Trophoblast cell (in vitro differentiated cells and primary cell): Measurements from ENCODE around the gene SDCBP2.

Experiments
- DNase-seq, 2 donors: peaks; one replicate each; pipeline ENCODE4 v3.0.0-alpha.2; 2016
- H2AFZ ChIP-seq: 2 replicates; pipeline ENCODE4 v1.6.1; 2013; ENCODE audit warnings: low read length, moderate library complexity, mild to moderate bottlenecking; ENCODE audit not compliant: insufficient read depth, poor library complexity
- H2AK5ac ChIP-seq: 2 replicates; pipeline ENCODE4 v1.6.1; 2013; ENCODE audit warnings: mild to moderate bottlenecking, low read length
- H2BK120ac ChIP-seq: 2 replicates; pipeline ENCODE4 v1.6.1; 2013; ENCODE audit warnings: low read length, mild to moderate bottlenecking, moderate library complexity; ENCODE audit not compliant: insufficient read depth, poor library complexity
- H2BK12ac ChIP-seq: 2 replicates; pipeline ENCODE4 v1.6.1; 2013; ENCODE audit warnings: mild to moderate bottlenecking, low read length, moderate library complexity
- H2BK5ac ChIP-seq: 2 replicates; pipeline ENCODE4 v1.6.1; 2013; ENCODE audit warnings: low read length, low read depth, moderate library complexity, mild to moderate bottlenecking; ENCODE audit not compliant: poor library complexity
- H3K14ac ChIP-seq: 2 replicates; pipeline ENCODE4 v1.6.1; 2013; ENCODE audit warnings: mild to moderate bottlenecking, low read length
- H3K18ac ChIP-seq: 2 replicates; pipeline ENCODE4 v1.6.1; 2013; ENCODE audit warnings: mild to moderate bottlenecking, low read length
- H3K23ac ChIP-seq: 2 replicates; pipeline ENCODE4 v1.6.1; 2013; ENCODE audit warnings: low read length
- H3K27ac ChIP-seq: 2 replicates; pipeline ENCODE4 v1.5.1; 2013; ENCODE audit warnings: low read depth, mild to moderate bottlenecking, inconsistent platforms, low read length, moderate library complexity
- H3K27me3 ChIP-seq: 2 replicates; pipeline ENCODE4 v1.6.1; 2013; ENCODE audit warnings: inconsistent platforms, mild to moderate bottlenecking, low read length, moderate library complexity; ENCODE audit not compliant: insufficient read depth
- H3K36me3 ChIP-seq, 2 experiments: 1 replicate in 1 of 2; 2 replicates in 1 of 2; pipeline ENCODE4 v1.6.1; 2013; ENCODE audit warnings: low read length in 2 of 2, mild to moderate bottlenecking in 2 of 2, moderate library complexity in 1 of 2; ENCODE audit not compliant: insufficient read depth in 2 of 2, control insufficient read depth in 1 of 2
- H3K4ac ChIP-seq: 2 replicates; pipeline ENCODE4 v1.6.1; 2013; ENCODE audit warnings: low read depth, mild to moderate bottlenecking, low read length, moderate library complexity
- H3K4me1 ChIP-seq, 2 experiments: 1 replicate in 1 of 2; 2 replicates in 1 of 2; pipeline ENCODE4 v1.6.1; 2013; ENCODE audit warnings: low read length in 2 of 2, mild to moderate bottlenecking in 2 of 2, moderate library complexity in 1 of 2; ENCODE audit not compliant: insufficient read depth in 2 of 2, control insufficient read depth in 1 of 2
- H3K4me2 ChIP-seq: 2 replicates; pipeline ENCODE4 v1.6.1; 2013; ENCODE audit warnings: inconsistent platforms, mild to moderate bottlenecking, low read length, moderate library complexity
- H3K4me3 ChIP-seq: 2 replicates; pipeline ENCODE4 v1.5.1; 2013; ENCODE audit warnings: mild to moderate bottlenecking, low read depth, low read length, inconsistent platforms
- H3K79me1 ChIP-seq: one replicate; pipeline ENCODE4 v1.6.1; 2013; ENCODE audit warnings: low read length
- H3K79me2 ChIP-seq: 2 replicates; pipeline ENCODE4 v1.6.1; 2013; ENCODE audit warnings: low read length, mild to moderate bottlenecking; ENCODE audit not compliant: control insufficient read depth, insufficient read depth, poor library complexity
- H3K9ac ChIP-seq: 2 replicates; pipeline ENCODE4 v1.6.1; 2013; ENCODE audit warnings: mild to moderate bottlenecking, low read length
- H3K9me3 ChIP-seq: 2 replicates; pipeline ENCODE4 v1.6.1; 2013; ENCODE audit warnings: low read depth, mild to moderate bottlenecking, control low read depth, inconsistent platforms, low read length; ENCODE audit not compliant: insufficient read depth
- H4K12ac ChIP-seq: 2 replicates; pipeline ENCODE4 v1.6.1; 2013; ENCODE audit warnings: low read depth, mild to moderate bottlenecking, low read length, moderate library complexity
- H4K8ac ChIP-seq: 2 replicates; pipeline ENCODE4 v1.6.1; 2013; ENCODE audit warnings: low read depth, mild to moderate bottlenecking, low read length, moderate library complexity
- H4K91ac ChIP-seq: one replicate; pipeline ENCODE4 v1.6.1; 2013; ENCODE audit warnings: low read depth, mild to moderate bottlenecking, low read length, moderate library complexity
- WGBS: extraction: QIAGEN DNeasy Blood & Tissue Kit; methylation state at CpG from one replicate; pipeline ENCODE4 v1.1.7; 2013; ENCODE audit warnings: missing lambda C conversion rate; ENCODE audit not compliant: insufficient read length, insufficient coverage; ENCODE audit errors: extremely low coverage; 5-methylcytosine and 5-hydroxymethylcytosine counted together

SDCBP2 gene

DNA sequence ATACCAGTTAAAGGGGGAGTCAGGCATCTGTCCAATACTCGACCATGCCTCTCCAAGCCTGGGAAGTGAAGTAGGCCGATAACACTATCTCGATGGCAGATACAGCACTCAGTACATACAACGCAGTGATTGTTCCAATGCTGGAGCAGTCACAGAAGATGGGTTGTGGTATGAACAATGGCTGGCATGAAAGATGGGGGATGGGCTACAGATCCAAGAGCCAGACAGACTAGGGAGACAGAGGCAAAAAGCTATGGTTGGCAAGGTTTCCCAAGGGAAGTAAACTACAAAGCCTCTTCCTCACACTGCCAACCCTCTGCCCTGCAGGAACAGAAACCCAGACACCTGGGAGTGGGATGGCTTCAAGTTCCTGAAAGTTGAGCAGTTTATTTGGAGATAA is 44.7 kb upstream of the SDCBP2 start:
- H2BK120ac ChIP-seq = no peak overlapping the region
- no peak overlapping the region for H2AK5ac ChIP-seq
- no peak for DNase-seq
- H4K12ac ChIP-seq = no peak overlapping the region
- no peak overlapping the region for H2BK5ac ChIP-seq
- no CpG with 5 or more reads among the region's 4 CpGs for WGBS
- peak overlapping the region; percentile 38 for H3K9ac ChIP-seq
- no peak overlapping the region for H3K27ac ChIP-seq
- H3K14ac ChIP-seq = no peak overlapping the region
- H2AFZ ChIP-seq = no peak overlapping the region
- H3K4me3 ChIP-seq = no peak overlapping the region
- H3K36me3 ChIP-seq = peaks cover 18 to 30% of the 10 kb centered on the region in 2 experiments
- no peak overlapping the region for H3K23ac ChIP-seq
- H3K4ac ChIP-seq = no peak overlapping the region
- H3K4me1 ChIP-seq = peaks cover 16 to 22% of the 10 kb centered on the region in 2 experiments
- H4K8ac ChIP-seq = no peak overlapping the region
- H3K9me3 ChIP-seq = no peaks in the 10 kb centered on the region
- no peak overlapping the region for H4K91ac ChIP-seq
- H3K79me1 ChIP-seq = peaks cover 5% of the 10 kb centered on the region
- peaks cover 4% of the 10 kb centered on the region for H3K79me2 ChIP-seq
- no peaks in the 10 kb centered on the region for H3K27me3 ChIP-seq
- H3K18ac ChIP-seq = no peak overlapping the region
- H2BK12ac ChIP-seq = no peak overlapping the region
- no peak overlapping the region for H3K4me2 ChIP-seq

DNA sequence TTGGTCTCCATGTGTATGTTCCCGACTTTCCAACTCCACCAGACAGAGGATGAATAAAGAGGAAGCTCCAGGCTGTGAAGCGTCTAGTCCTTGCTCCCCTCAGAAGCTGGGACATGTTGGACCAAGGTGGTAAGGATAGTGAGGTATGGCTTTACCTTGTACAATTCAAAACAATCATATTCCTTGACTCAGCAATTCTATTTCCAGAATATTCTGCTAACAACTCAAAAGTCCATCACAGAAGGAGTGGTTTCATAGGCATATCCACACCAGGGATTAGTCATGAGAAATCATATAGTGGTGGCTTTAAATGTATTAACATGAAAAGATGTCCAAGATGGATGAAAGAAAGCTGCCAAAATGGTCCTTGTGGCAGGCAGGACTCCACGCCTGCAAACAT is 44.1 kb upstream of the SDCBP2 start:
- Histone ChIP-seq H3K4me1 (peaks cover 15 to 19% of the 10 kb centered on the region in 2 experiments), H3K9me3 (no peaks in the 10 kb centered on the region), H3K79me1 (peaks cover 5% of the 10 kb centered on the region), H4K8ac (no peak overlapping the region), H2AFZ (no peak overlapping the region), H3K14ac (no peak overlapping the region), H3K23ac (no peak overlapping the region), H3K4me3 (no peak overlapping the region), H4K91ac (no peak overlapping the region), H3K27me3 (no peaks in the 10 kb centered on the region), H3K36me3 (peaks cover 20 to 33% of the 10 kb centered on the region in 2 experiments), H2BK120ac (no peak overlapping the region), H3K4me2 (no peak overlapping the region), H3K9ac (no peak overlapping the region), H2BK5ac (no peak overlapping the region), H2AK5ac (no peak overlapping the region), H3K18ac (no peak overlapping the region), H2BK12ac (no peak overlapping the region), H3K27ac (no peak overlapping the region), H4K12ac (no peak overlapping the region), H3K4ac (no peak overlapping the region), H3K79me2 (peaks cover 4% of the 10 kb centered on the region)
- no CpG with 5 or more reads among the region's 3 CpGs for WGBS
- no peak for DNase-seq

DNA sequence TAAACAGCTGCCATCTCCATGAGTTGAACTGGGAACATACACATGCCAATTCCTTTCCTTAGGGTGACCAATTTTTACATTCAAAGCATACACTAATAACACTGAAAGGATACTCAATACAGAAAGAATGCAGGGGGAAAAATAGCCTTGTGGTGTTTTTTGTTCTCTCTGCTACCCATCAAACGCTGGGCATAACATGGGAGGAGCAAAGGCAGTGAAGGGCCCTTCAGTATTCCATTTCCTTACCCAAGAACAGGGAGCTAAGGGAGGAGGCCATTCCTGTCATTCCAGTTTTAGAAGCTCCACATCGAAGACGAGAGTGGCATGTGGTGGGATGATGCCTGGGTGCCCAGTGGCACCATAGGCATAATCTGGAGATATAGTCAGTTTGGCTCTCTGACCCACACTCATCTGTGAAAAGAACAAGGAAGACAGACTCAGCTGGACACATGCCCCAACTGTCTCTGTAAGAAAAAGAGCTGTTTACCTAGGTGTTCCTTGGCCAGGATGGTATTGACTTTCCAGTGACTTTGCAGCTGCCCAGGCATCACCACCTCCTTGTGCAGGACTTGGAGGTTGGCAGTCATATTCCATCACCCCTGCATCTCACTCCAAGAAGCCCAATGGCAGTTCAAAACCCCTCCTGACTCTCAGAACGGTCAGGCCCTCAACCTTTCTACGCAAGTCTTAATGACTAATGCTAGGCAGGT is 43.0 kb upstream of the SDCBP2 start:
- no peak overlapping the region for H2AK5ac ChIP-seq
- peaks cover 21 to 38% of the 10 kb centered on the region in 2 experiments for H3K36me3 ChIP-seq
- no peak for DNase-seq
- no peaks in the 10 kb centered on the region for H3K79me1 ChIP-seq
- no peaks in the 10 kb centered on the region for H3K27me3 ChIP-seq
- H2BK12ac ChIP-seq = no peak overlapping the region
- no peak overlapping the region for H4K12ac ChIP-seq
- no peak overlapping the region for H3K9ac ChIP-seq
- H3K4ac ChIP-seq = peak overlapping the region; percentile 42
- H4K91ac ChIP-seq = no peak overlapping the region
- no peak overlapping the region for H3K14ac ChIP-seq
- H3K4me2 ChIP-seq = no peak overlapping the region
- H3K18ac ChIP-seq = no peak overlapping the region
- H2BK5ac ChIP-seq = no peak overlapping the region
- no peak overlapping the region for H3K23ac ChIP-seq
- no peak overlapping the region for H2AFZ ChIP-seq
- H3K4me3 ChIP-seq = no peak overlapping the region
- no CpG with 5 or more reads among the region's 5 CpGs for WGBS
- no peak overlapping the region for H4K8ac ChIP-seq
- peaks cover 2% of the 10 kb centered on the region for H3K9me3 ChIP-seq
- peaks cover 6 to 9% of the 10 kb centered on the region in 2 experiments for H3K4me1 ChIP-seq
- no peak overlapping the region for H2BK120ac ChIP-seq
- no peak overlapping the region for H3K27ac ChIP-seq
- H3K79me2 ChIP-seq = no peaks in the 10 kb centered on the region

DNA sequence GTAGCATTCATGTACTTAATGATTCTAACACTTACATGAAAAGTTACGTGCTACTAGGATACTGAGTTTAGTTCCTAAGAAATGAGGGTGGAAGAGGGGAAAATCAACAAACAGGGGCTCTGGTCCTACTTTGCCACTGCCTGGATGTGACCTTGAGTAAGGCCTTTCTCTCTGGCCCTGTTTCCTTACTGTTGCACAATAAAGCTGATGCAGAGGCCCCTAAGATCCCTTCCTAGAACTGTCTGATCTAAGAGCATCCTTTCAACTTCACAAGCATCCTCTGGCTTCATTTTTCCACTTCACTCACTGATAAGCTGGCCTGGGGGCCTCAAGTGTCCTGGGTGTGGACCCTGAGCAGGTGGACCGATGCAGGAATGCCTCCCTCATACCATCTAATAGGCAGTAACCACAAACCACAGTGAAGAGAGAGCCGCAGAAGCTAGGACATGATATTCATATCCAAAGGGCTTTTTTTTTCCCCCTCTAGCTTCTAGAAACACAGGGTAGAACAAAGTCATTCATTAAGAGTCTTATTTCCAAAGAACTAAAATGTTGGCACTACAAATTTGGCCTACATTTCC is 42.4 kb upstream of the SDCBP2 start:
- Histone ChIP-seq H4K12ac (no peak overlapping the region), H4K91ac (no peak overlapping the region), H2AK5ac (no peak overlapping the region), H2BK12ac (no peak overlapping the region), H3K9me3 (peaks cover 2% of the 10 kb centered on the region), H3K4me1 (peaks cover 6 to 9% of the 10 kb centered on the region in 2 experiments), H2BK120ac (no peak overlapping the region), H3K23ac (no peak overlapping the region), H3K9ac (no peak overlapping the region), H2BK5ac (no peak overlapping the region), H3K27ac (no peak overlapping the region), H3K36me3 (peaks cover 21 to 38% of the 10 kb centered on the region in 2 experiments), H3K18ac (no peak overlapping the region), H3K79me2 (no peaks in the 10 kb centered on the region), H2AFZ (no peak overlapping the region), H3K14ac (no peak overlapping the region), H3K4me3 (no peak overlapping the region), H3K79me1 (no peaks in the 10 kb centered on the region), H3K4ac (no peak overlapping the region), H3K27me3 (no peaks in the 10 kb centered on the region), H4K8ac (no peak overlapping the region), H3K4me2 (no peak overlapping the region)
- no CpG with 5 or more reads among the region's 3 CpGs for WGBS
- no peak for DNase-seq
